Measurements from ENCODE around the gene CPAMD8. TPM values are rescaled to one million over a fixed set of nuclear protein-coding genes. Genes with fewer than 3 reads are reported as not detected.

Gene CPAMD8
- total and polyA plus RNA-seq, 2 donors (not counting 3 experiments of a cell fraction or from before 2014, with no cell fraction given), result 2.2 to 3.9 TPM

GRCh38 chr19:17052439-17052838 lies 25.8 kb upstream of the CPAMD8 start:
- Histone ChIP-seq H3K9ac (replicated peaks; ENCODE audit: extremely low read depth, insufficient read depth, low read length) (no peak overlapping the region), H3K9me1 (replicated peaks; ENCODE audit: control insufficient read depth, extremely low read depth, insufficient read depth, low read length) (no peaks in the 10 kb centered on the region), H3K79me2 (ENCODE audit: control insufficient read depth, insufficient read depth, low read length) (no peaks in the 10 kb centered on the region), H4K20me1 (replicated peaks; ENCODE audit: control insufficient read depth, extremely low read depth, insufficient read depth, low read length) (no peaks in the 10 kb centered on the region), H3K27ac (ENCODE audit: insufficient read depth, low read depth, low read length) (no peak overlapping the region), H3K4me3 (replicated peaks in 1 of 3; ENCODE audit: insufficient read depth in 1 of 3, low read depth in 1 of 3, low read length in 3 of 3) (no peak overlapping the region), H3K9me3 (replicated peaks; ENCODE audit: control insufficient read depth, insufficient read depth, low read length) (no peaks in the 10 kb centered on the region), H3K4me1 (ENCODE audit: control insufficient read depth, extremely low read depth, insufficient read depth, low read length) (no peaks in the 10 kb centered on the region), H3K27me3 (ENCODE audit: control insufficient read depth in 2 of 2, insufficient read depth in 2 of 2, low read length in 2 of 2) (no peaks in the 10 kb centered on the region), H3K4me2 (ENCODE audit: insufficient read depth, low read length) (no peak overlapping the region), H2AFZ (ENCODE audit: low read depth, low read length) (no peak overlapping the region), H3K36me3 (ENCODE audit: control insufficient read depth in 2 of 2, extremely low read depth in 1 of 2, insufficient read depth in 2 of 2, low read length in 2 of 2) (peaks cover 3 to 4% of the 10 kb centered on the region in 2 experiments)
- dilution Hi-C loops (cut with MboI; ENCODE audit: extremely low pct_ligation_motif_present, low sequenced_read_pairs), result no loop called here
- intact Hi-C loops (cut with micrococcal nuclease), result loop anchor here (1.0 to 2.0 kb wide), 3 partner anchors 274 to 338 kb away; no protein-coding TSS in a partner anchor
- DNase-seq (ENCODE audit: low read depth, low spot score) (peak; percentile 55), FAIRE-seq (peak; percentile 47)
- CTCF ChIA-PET, result interaction anchor here (0.6 to 5.4 kb wide), 45 partner anchors 9 to 553 kb away, joined by 3 to 148 read pairs (median 4); no protein-coding TSS in a partner anchor
- no TSS peak for BruUV-seq (replicated peaks)
- POLR2A ChIA-PET, result no interaction called here
- TF ChIP-seq CTCF (IDR thresholded peaks at IDR 0.05; ENCODE audit: extremely low read depth in 1 of 2, insufficient read depth in 1 of 2, low read depth in 1 of 2, low read length in 2 of 2) (peak; percentile 52 to 68), FOS (IDR thresholded peaks at IDR 0.05; ENCODE audit: borderline replicate concordance, insufficient read depth, low read length) (no peak), POLR2AphosphoS5 (IDR thresholded peaks at IDR 0.05; ENCODE audit: insufficient read depth, low read depth, low read length) (no peak)

GRCh38 chr19:17049711-17050280 lies 23.2 kb upstream of the CPAMD8 start:
- Histone ChIP-seq H4K20me1 (replicated peaks; ENCODE audit: control insufficient read depth, extremely low read depth, insufficient read depth, low read length) (no peaks in the 10 kb centered on the region), H3K4me2 (ENCODE audit: insufficient read depth, low read length) (no peak overlapping the region), H3K36me3 (ENCODE audit: control insufficient read depth in 2 of 2, extremely low read depth in 1 of 2, insufficient read depth in 2 of 2, low read length in 2 of 2) (peaks cover 3 to 4% of the 10 kb centered on the region in 2 experiments), H3K9ac (replicated peaks; ENCODE audit: extremely low read depth, insufficient read depth, low read length) (no peak overlapping the region), H2AFZ (ENCODE audit: low read depth, low read length) (no peak overlapping the region), H3K79me2 (ENCODE audit: control insufficient read depth, insufficient read depth, low read length) (no peaks in the 10 kb centered on the region), H3K4me3 (replicated peaks in 1 of 3; ENCODE audit: insufficient read depth in 1 of 3, low read depth in 1 of 3, low read length in 3 of 3) (no peak overlapping the region), H3K27ac (ENCODE audit: insufficient read depth, low read depth, low read length) (no peak overlapping the region), H3K9me1 (replicated peaks; ENCODE audit: control insufficient read depth, extremely low read depth, insufficient read depth, low read length) (no peaks in the 10 kb centered on the region), H3K9me3 (replicated peaks; ENCODE audit: control insufficient read depth, insufficient read depth, low read length) (no peaks in the 10 kb centered on the region), H3K4me1 (ENCODE audit: control insufficient read depth, extremely low read depth, insufficient read depth, low read length) (no peaks in the 10 kb centered on the region), H3K27me3 (ENCODE audit: control insufficient read depth in 2 of 2, insufficient read depth in 2 of 2, low read length in 2 of 2) (no peaks in the 10 kb centered on the region)
- POLR2A ChIA-PET, result no interaction called here
- intact Hi-C loops (cut with micrococcal nuclease) (no loop called here), dilution Hi-C loops (cut with MboI; ENCODE audit: extremely low pct_ligation_motif_present, low sequenced_read_pairs) (no loop called here)
- CTCF ChIA-PET, result interaction anchor here (1.0 to 5.4 kb wide), 4 partner anchors 8 to 335 kb away, joined by 5 to 118 read pairs (median 8); no protein-coding TSS in a partner anchor
- DNase-seq (ENCODE audit: low read depth, low spot score), result peak; percentile 21
- no peak for FAIRE-seq
- no TSS peak for BruUV-seq (replicated peaks)
- TF ChIP-seq MYC (IDR thresholded peaks at IDR 0.05; ENCODE audit: low read depth, low read length) (no peak), FOS (IDR thresholded peaks at IDR 0.05; ENCODE audit: borderline replicate concordance, insufficient read depth, low read length) (peak; percentile 36)

Data from endothelial cell of umbilical vein (primary cell).